ENCODE data around the gene MYH6. TPM values are rescaled to one million over a fixed set of nuclear protein-coding genes. Genes with fewer than 3 reads are reported as not detected.

MYH6 gene
- total and polyA plus RNA-seq, 2 donors (not counting 1 experiment from before 2014, with no cell fraction given), result not detected

DNA sequence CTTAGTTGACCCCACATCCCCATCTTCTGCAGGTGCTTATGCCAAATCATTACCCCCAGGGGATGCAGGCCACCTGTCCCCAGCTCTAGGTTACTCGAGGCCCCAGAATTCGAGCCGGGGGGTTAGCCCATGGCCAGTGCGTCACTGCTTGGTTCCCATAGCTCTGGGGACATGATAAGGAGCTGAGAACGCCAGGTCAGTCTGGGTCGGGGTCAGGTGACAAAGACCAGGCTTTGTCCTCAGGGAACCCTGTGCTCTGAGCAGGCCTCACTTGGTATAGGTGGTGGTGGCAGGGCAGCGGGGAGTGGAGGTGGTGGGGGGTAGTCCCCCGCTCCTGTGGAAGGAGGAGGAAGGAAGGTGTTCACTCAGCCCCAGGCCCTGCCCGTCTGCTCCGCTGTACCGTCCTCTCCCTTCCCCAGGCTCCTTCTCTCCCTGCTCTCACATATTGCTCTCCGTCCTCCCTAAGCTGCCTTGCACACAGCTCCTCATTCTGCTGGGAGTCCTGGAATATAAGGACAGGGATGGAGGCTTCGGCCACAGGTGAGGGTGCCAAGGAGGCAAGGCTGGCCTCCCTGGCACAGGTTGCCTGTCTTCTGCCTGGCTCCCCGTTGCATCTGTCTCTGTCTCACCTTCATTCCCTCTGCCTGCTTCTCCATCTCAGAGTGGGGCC lies 2.0 kb upstream of the MYH6 start:
- no peaks in the 10 kb centered on the region for H3K79me2 ChIP-seq (ENCODE audit: control insufficient read depth, insufficient read depth, low read length)

DNA sequence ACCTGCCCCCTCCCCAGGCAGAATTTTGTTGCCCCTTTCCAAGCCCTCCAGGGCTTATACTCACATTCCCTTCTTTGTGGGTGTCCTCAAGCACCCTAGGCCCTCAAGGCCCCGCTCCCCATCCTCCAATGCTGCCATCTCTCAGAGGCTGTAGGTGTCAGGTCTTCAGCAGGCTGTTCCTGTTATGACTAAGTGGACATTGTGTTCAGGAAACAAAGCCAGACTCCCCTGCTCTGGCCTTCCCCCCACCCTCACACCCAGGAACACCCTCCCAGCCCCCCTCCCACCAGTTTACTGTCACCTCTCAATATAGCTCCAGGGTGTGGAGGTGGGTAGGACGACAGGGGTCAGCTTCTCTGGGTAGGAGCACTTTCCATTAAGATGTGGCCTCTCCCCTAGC lies 1.4 kb upstream of the MYH6 start:
- H3K4me2 ChIP-seq (ENCODE audit: extremely low read depth, insufficient read depth, low read length), result no peak overlapping the region
- no peaks in the 10 kb centered on the region for H3K79me2 ChIP-seq (ENCODE audit: control insufficient read depth, insufficient read depth, low read length)
- H3K4me3 ChIP-seq (replicated peaks in 1 of 4; ENCODE audit: control extremely low read depth in 1 of 4, insufficient read depth in 1 of 4, low read depth in 3 of 4, low read length in 4 of 4), result no peak overlapping the region
- no peaks in the 10 kb centered on the region for H3K9me3 ChIP-seq (ENCODE audit: control insufficient read depth, insufficient read depth, low read depth, low read length)
- no peak overlapping the region for H3K27ac ChIP-seq (ENCODE audit: insufficient read depth, low read length)
- no peaks in the 10 kb centered on the region for H3K36me3 ChIP-seq (ENCODE audit: control insufficient read depth, insufficient read depth, low read length)
- H4K20me1 ChIP-seq (ENCODE audit: control insufficient read depth, extremely low read depth, insufficient read depth, low read length), result no peaks in the 10 kb centered on the region
- no peak for TF ChIP-seq EZH2 (IDR thresholded peaks at IDR 0.05; ENCODE audit: low read length, missing control alignments)
- TF ChIP-seq, protein P1, sequence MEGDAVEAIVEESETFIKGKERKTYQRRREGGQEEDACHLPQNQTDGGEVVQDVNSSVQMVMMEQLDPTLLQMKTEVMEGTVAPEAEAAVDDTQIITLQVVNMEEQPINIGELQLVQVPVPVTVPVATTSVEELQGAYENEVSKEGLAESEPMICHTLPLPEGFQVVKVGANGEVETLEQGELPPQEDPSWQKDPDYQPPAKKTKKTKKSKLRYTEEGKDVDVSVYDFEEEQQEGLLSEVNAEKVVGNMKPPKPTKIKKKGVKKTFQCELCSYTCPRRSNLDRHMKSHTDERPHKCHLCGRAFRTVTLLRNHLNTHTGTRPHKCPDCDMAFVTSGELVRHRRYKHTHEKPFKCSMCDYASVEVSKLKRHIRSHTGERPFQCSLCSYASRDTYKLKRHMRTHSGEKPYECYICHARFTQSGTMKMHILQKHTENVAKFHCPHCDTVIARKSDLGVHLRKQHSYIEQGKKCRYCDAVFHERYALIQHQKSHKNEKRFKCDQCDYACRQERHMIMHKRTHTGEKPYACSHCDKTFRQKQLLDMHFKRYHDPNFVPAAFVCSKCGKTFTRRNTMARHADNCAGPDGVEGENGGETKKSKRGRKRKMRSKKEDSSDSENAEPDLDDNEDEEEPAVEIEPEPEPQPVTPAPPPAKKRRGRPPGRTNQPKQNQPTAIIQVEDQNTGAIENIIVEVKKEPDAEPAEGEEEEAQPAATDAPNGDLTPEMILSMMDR (conservative IDR thresholded peaks at IDR 0.05 in 1 of 2, IDR thresholded peaks at IDR 0.05 in 1 of 2; ENCODE audit: low read depth in 1 of 2, low read length in 2 of 2), result no peak
- no peak overlapping the region for H2AFZ ChIP-seq (ENCODE audit: low read length)
- no peak overlapping the region for H3K9ac ChIP-seq (ENCODE audit: insufficient read depth, low read length)
- H3K4me1 ChIP-seq (ENCODE audit: control insufficient read depth, extremely low read depth, insufficient read depth, low read length), result no peaks in the 10 kb centered on the region
- H3K27me3 ChIP-seq (ENCODE audit: control insufficient read depth, insufficient read depth, low read length), result peaks cover 6% of the 10 kb centered on the region
- DNase-seq (ENCODE audit: low read depth in 2 of 2), result no peak

More for the DNA sequence above, 2.0 kb upstream of the MYH6 start:
- Histone ChIP-seq H3K4me2 (ENCODE audit: extremely low read depth, insufficient read depth, low read length) (no peak overlapping the region), H2AFZ (ENCODE audit: low read length) (no peak overlapping the region), H3K27me3 (ENCODE audit: control insufficient read depth, insufficient read depth, low read length) (peaks cover 6% of the 10 kb centered on the region), H3K4me1 (ENCODE audit: control insufficient read depth, extremely low read depth, insufficient read depth, low read length) (no peaks in the 10 kb centered on the region), H4K20me1 (ENCODE audit: control insufficient read depth, extremely low read depth, insufficient read depth, low read length) (no peaks in the 10 kb centered on the region), H3K36me3 (ENCODE audit: control insufficient read depth, insufficient read depth, low read length) (no peaks in the 10 kb centered on the region), H3K4me3 (replicated peaks in 1 of 4; ENCODE audit: control extremely low read depth in 1 of 4, insufficient read depth in 1 of 4, low read depth in 3 of 4, low read length in 4 of 4) (no peak overlapping the region), H3K9ac (ENCODE audit: insufficient read depth, low read length) (no peak overlapping the region), H3K27ac (ENCODE audit: insufficient read depth, low read length) (no peak overlapping the region), H3K9me3 (ENCODE audit: control insufficient read depth, insufficient read depth, low read depth, low read length) (no peaks in the 10 kb centered on the region)
- DNase-seq (ENCODE audit: low read depth in 2 of 2), result no peak
- TF ChIP-seq, protein P1 (conservative IDR thresholded peaks at IDR 0.05 in 1 of 2, IDR thresholded peaks at IDR 0.05 in 1 of 2; ENCODE audit: low read depth in 1 of 2, low read length in 2 of 2), result no peak
- TF ChIP-seq EZH2 (IDR thresholded peaks at IDR 0.05; ENCODE audit: low read length, missing control alignments), result no peak

DNA sequence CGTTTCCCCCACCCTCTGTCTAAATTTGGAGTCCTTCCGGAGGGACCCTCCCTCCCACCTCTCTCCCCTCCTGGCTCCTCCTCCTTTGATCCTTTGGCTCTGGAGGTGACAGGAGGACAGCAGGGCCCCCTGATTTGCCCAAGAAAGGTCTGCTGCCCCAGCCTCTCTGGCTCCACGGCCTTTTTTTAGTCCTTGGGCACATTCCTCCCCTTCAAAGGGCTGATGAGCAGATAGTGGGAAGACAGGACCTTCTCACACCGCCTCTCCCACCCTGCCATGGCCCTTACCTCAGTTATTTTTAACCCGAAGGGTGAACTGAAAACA lies 196 bp upstream of the MYH6 start:
- Histone ChIP-seq H2AFZ (ENCODE audit: low read length) (no peak overlapping the region), H3K27ac (ENCODE audit: insufficient read depth, low read length) (no peak overlapping the region), H3K79me2 (ENCODE audit: control insufficient read depth, insufficient read depth, low read length) (no peaks in the 10 kb centered on the region), H3K36me3 (ENCODE audit: control insufficient read depth, insufficient read depth, low read length) (no peaks in the 10 kb centered on the region), H3K4me1 (ENCODE audit: control insufficient read depth, extremely low read depth, insufficient read depth, low read length) (no peaks in the 10 kb centered on the region), H3K27me3 (ENCODE audit: control insufficient read depth, insufficient read depth, low read length) (peaks cover 6% of the 10 kb centered on the region), H3K4me3 (replicated peaks in 1 of 4; ENCODE audit: control extremely low read depth in 1 of 4, insufficient read depth in 1 of 4, low read depth in 3 of 4, low read length in 4 of 4) (no peak overlapping the region), H3K9ac (ENCODE audit: insufficient read depth, low read length) (no peak overlapping the region), H3K9me3 (ENCODE audit: control insufficient read depth, insufficient read depth, low read depth, low read length) (no peaks in the 10 kb centered on the region), H4K20me1 (ENCODE audit: control insufficient read depth, extremely low read depth, insufficient read depth, low read length) (no peaks in the 10 kb centered on the region), H3K4me2 (ENCODE audit: extremely low read depth, insufficient read depth, low read length) (no peak overlapping the region)
- no peak for DNase-seq (ENCODE audit: low read depth in 2 of 2)
- TF ChIP-seq EZH2 (IDR thresholded peaks at IDR 0.05; ENCODE audit: low read length, missing control alignments), result no peak
- TF ChIP-seq, protein P1 (conservative IDR thresholded peaks at IDR 0.05 in 1 of 2, IDR thresholded peaks at IDR 0.05 in 1 of 2; ENCODE audit: low read depth in 1 of 2, low read length in 2 of 2), result no peak
